OCI-LY7 (cell line): ENCODE data around the gene KRTAP20-2.

Source experiments
- CTCF ChIP-seq: fragments of 200-600 bp; sonication (generic); conservative IDR thresholded peaks from 2 replicates; pipeline ENCODE4 v1.5.1; 2014; ENCODE audit warnings: mild to moderate bottlenecking, antibody characterized with exemption, low read length, moderate library complexity, mixed read lengths
- EZH2phosphoT487 ChIP-seq: fragments of 200-600 bp; sonication (generic); IDR thresholded peaks from 2 replicates; pipeline ENCODE4 v1.6.1; 2018; ENCODE audit warnings: low read depth, borderline replicate concordance, mild to moderate bottlenecking, mixed run types, antibody characterized with exemption, low read length, moderate library complexity, mixed read lengths

- TF ChIP-seq CTCF: no peak
- no peak for TF ChIP-seq EZH2phosphoT487
These were observed 39.3 kb downstream of the KRTAP20-2 start for GRCh38 chr21:30674312-30674711.
